ENCODE data around the gene PAIP2. TPM values are rescaled to one million over a fixed set of nuclear protein-coding genes. Genes with fewer than 3 reads are reported as not detected.

Gene PAIP2
- 44.5 and 51.5 TPM in 2 replicates for total RNA-seq

GRCh38 chr5:139341689-139342422 is at the start of gene PAIP2:
TSS of gene PAIP2 (plus strand) at chr5:139341854. CDS start at chr5:139363785, 21,931 bp downstream.

GRCh38 chr5:139293507-139294373 is 47.9 kb upstream of the PAIP2 start, which contains the start of gene MATR3:
TSS of gene MATR3 (plus strand) at chr5:139293740. CDS start at chr5:139307416, 13,676 bp downstream.

DNA sequence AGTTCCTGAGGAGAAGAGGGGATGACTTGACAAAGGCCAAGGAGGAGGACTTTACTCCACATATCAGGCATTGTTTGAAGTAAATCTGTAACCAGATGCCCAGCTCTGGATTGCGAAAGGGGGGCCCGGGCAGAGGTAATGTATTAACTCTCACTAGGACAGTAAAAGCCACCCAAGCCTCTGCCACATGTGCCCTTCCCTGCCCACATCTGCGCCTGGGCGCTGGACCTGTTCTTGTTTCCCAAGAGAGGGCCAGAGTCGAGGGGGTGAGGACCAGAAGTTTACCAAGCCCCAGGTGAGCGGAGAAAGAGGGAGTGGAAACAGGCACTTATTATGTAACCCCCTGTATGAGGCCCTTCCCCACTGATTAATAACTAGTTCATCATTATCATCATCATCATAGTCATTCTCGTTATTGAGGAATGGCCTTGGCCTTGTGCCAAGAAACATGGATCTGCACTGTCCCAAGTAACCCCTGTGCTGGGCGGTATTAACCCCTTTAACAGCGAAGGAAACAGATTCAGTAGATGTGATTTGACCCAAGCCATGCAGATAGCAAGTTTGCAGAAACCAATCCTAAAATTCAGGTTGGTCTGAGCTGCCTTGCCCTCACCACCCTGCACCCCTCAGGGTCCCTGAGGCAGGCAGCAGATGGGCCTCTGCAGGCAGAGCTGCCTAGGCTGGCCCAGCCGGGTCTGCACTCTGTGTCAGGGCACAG is 41.8 kb downstream of the PAIP2 start, which contains the start of gene SLC23A1:
Gene SLC23A1, minus strand, starts transcription at position 23 of the 718 bp plus-strand sequence. CDS start 44 bp downstream, outside the sequence.

GRCh38 chr5:139389701-139390638 is 48.3 kb downstream of the PAIP2 start, which contains the start of gene MZB1:
TSS of gene MZB1 (minus strand) at chr5:139389913. CDS start at chr5:139389856, 57 bp downstream.

DNA sequence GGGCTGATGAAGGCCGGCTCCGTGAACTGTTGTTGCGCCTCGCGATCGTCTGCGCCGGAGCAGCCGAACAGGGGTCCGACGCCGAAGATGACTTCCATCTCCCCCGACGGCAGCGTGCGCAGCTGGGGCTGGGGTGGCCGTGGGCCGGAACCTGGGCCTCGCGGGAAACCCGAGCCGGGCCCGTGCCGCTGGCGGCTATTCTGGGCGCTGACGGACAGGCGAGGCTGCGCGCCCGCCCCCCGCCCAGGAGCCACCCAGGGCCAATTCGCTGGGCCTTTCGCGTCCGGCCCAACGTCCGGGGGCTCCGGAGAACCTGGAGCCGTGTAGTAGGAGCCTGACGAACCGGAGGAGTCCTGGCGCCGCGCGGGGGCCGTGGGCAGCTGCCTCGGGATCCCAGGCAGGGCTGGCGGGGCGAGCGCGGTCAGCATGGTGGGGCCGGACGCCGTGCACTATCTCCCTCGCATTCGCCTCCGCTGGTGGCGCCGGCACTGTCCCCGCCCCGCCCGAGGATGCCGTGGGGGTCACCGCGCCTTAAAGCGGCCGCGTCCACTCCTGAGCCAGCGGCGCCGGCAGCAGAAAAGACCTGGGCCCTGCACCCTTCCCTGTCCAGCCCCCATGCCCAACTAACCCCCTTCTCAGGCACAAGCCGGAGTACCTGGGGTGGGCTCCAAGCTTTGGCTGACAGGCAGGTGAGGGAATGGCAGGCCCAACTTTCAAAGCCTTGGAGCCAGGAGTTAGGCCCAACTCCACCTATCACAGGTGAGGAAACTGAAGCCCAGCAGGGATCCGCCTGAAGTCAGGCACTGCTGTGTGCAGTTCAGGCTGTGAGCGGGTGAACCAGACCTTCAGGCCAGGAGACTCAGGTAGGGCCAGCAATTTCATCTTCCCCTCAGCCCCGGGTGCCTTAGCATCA is 53.3 kb downstream of the PAIP2 start, which contains the start of gene PROB1:
Gene PROB1, minus strand, starts transcription at position 451 of the 913 bp plus-strand sequence. Its CDS starts 23 bp downstream, at position 428.

GRCh38 chr5:139403787-139404483 is 62.3 kb downstream of the PAIP2 start, which contains the start of gene SPATA24:
TSS of gene SPATA24 (minus strand) at chr5:139404089. CDS start at chr5:139404060, 29 bp downstream.

Other genes with a start within 250 kb of the PAIP2 start
- gene SIL1, start 143.5 kb upstream of the PAIP2 start, total RNA-seq, result 37.3 and 44.9 TPM in 2 replicates
- 145 and 151 TPM in 2 replicates for gene MATR3, start 48.1 kb upstream of the PAIP2 start, total RNA-seq
- gene SLC23A1, start 41.4 kb downstream of the PAIP2 start, total RNA-seq, result not detected in 2 replicates
- gene MZB1, start 48.1 kb downstream of the PAIP2 start, total RNA-seq, result not detected in 2 replicates
- 0.79 and 1.6 TPM in 2 replicates for gene PROB1, start 53.2 kb downstream of the PAIP2 start, total RNA-seq
- 5.3 and 5.4 TPM in 2 replicates for gene SPATA24, start 62.2 kb downstream of the PAIP2 start, total RNA-seq
- 10.6 and 11.3 TPM in 2 replicates for gene DNAJC18, start 97.7 kb downstream of the PAIP2 start, total RNA-seq
- gene ECSCR, start 120.9 kb downstream of the PAIP2 start, total RNA-seq, result not detected in 2 replicates
- gene SMIM33, start 129.2 kb downstream of the PAIP2 start, total RNA-seq, result not detected in 2 replicates
- 45.3 and 48.2 TPM in 2 replicates for gene STING1, start 140.9 kb downstream of the PAIP2 start, total RNA-seq
- 132 and 154 TPM in 2 replicates for gene UBE2D2, start 219.5 kb downstream of the PAIP2 start, total RNA-seq